H9 (cell line): ENCODE measurements around the gene PARP12. TPM values are rescaled to one million over a fixed set of nuclear protein-coding genes. Genes with fewer than 3 reads are reported as not detected.

ENCODE experiments used
- DNase-seq: peaks from one replicate; pipeline ENCODE4 v3.0.0-alpha.2; 2017
- H2AFZ ChIP-seq: one replicate; pipeline ENCODE4 v1.6.1; 2013; ENCODE audit warnings: mild to moderate bottlenecking, low read length, control low read depth, moderate library complexity
- H2AK5ac ChIP-seq: 2 replicates; pipeline ENCODE4 v1.6.1; 2013; ENCODE audit warnings: low read length, control low read depth, mixed read lengths; ENCODE audit not compliant: insufficient read length
- H2BK120ac ChIP-seq: one replicate; pipeline ENCODE4 v1.6.1; 2013; ENCODE audit warnings: low read depth, mild to moderate bottlenecking, low read length, control low read depth, inconsistent platforms; ENCODE audit not compliant: poor library complexity, severe bottlenecking
- H2BK12ac ChIP-seq: 2 replicates; pipeline ENCODE4 v1.6.1; 2013; ENCODE audit warnings: low read length, control low read depth, mixed read lengths, low read depth; ENCODE audit not compliant: insufficient read length
- H2BK15ac ChIP-seq: 2 replicates; pipeline ENCODE4 v1.6.1; 2013; ENCODE audit warnings: low read depth, low read length, control low read depth
- H2BK20ac ChIP-seq: one replicate; pipeline ENCODE4 v1.6.1; 2013; ENCODE audit warnings: low read depth, mild to moderate bottlenecking, low read length, control low read depth, inconsistent platforms; ENCODE audit not compliant: poor library complexity, severe bottlenecking
- H2BK5ac ChIP-seq: 2 replicates; pipeline ENCODE4 v1.6.1; 2013; ENCODE audit warnings: low read length, control low read depth, mixed read lengths; ENCODE audit not compliant: insufficient read length
- H3K14ac ChIP-seq: 2 replicates; pipeline ENCODE4 v1.6.1; 2013; ENCODE audit warnings: low read length, control low read depth; ENCODE audit not compliant: insufficient read depth
- H3K18ac ChIP-seq: 2 replicates; pipeline ENCODE4 v1.6.1; 2013; ENCODE audit warnings: low read depth, mild to moderate bottlenecking, mixed read lengths, low read length, control low read depth; ENCODE audit not compliant: insufficient read length
- H3K23ac ChIP-seq: 2 replicates; pipeline ENCODE4 v1.6.1; 2013; ENCODE audit warnings: low read length, control low read depth, mixed read lengths, low read depth; ENCODE audit not compliant: insufficient read length
- H3K23me2 ChIP-seq: 2 replicates; pipeline ENCODE4 v1.6.1; 2013; ENCODE audit warnings: low read depth, mild to moderate bottlenecking, mixed read lengths, low read length, control low read depth; ENCODE audit not compliant: insufficient read length, poor library complexity, severe bottlenecking
- H3K27ac ChIP-seq: 2 replicates; pipeline ENCODE4 v1.5.1; 2013; ENCODE audit warnings: low read length, control low read depth, mixed read lengths, low read depth; ENCODE audit not compliant: insufficient read length
- H3K27me3 ChIP-seq: 2 replicates; pipeline ENCODE4 v1.6.1; 2013; ENCODE audit warnings: low read length, control low read depth, inconsistent platforms; ENCODE audit not compliant: insufficient read depth
- H3K4ac ChIP-seq: 2 replicates; pipeline ENCODE4 v1.6.1; 2013; ENCODE audit warnings: low read depth, mild to moderate bottlenecking, control low read depth, inconsistent platforms, low read length, moderate library complexity
- H3K4me1 ChIP-seq: 2 replicates; pipeline ENCODE4 v1.6.1; 2013; ENCODE audit warnings: low read length, control low read depth, inconsistent platforms; ENCODE audit not compliant: insufficient read depth
- H3K4me2 ChIP-seq: 2 replicates; pipeline ENCODE4 v1.6.1; 2013; ENCODE audit warnings: low read length, control low read depth, mixed read lengths; ENCODE audit not compliant: insufficient read length, insufficient read depth
- H3K56ac ChIP-seq: 2 replicates; pipeline ENCODE4 v1.6.1; 2013; ENCODE audit warnings: low read depth, mild to moderate bottlenecking, mixed read lengths, low read length, control low read depth; ENCODE audit not compliant: insufficient read length
- H3K79me1 ChIP-seq: 2 replicates; pipeline ENCODE4 v1.6.1; 2013; ENCODE audit warnings: low read depth, mild to moderate bottlenecking, moderate library complexity, low read length, control low read depth, inconsistent platforms; ENCODE audit not compliant: insufficient read depth, poor library complexity, severe bottlenecking
- H3K79me2 ChIP-seq: 2 replicates; pipeline ENCODE4 v1.6.1; 2013; ENCODE audit warnings: low read length, control low read depth, inconsistent platforms; ENCODE audit not compliant: insufficient read depth
- H3K9ac ChIP-seq: 2 replicates; pipeline ENCODE4 v1.6.1; 2013; ENCODE audit warnings: low read length, control low read depth, mixed read lengths; ENCODE audit not compliant: insufficient read length; ENCODE audit errors: extremely low read depth
- H3K9me3 ChIP-seq: one replicate; pipeline ENCODE4 v1.6.1; 2013; ENCODE audit warnings: low read depth, low read length, inconsistent platforms; ENCODE audit not compliant: control insufficient read depth
- H3T11ph ChIP-seq: one replicate; pipeline ENCODE4 v1.6.1; 2013; ENCODE audit warnings: mild to moderate bottlenecking, low read length, control low read depth, inconsistent platforms
- H4K20me1 ChIP-seq: one replicate; pipeline ENCODE4 v1.6.1; 2013; ENCODE audit not compliant: control insufficient read depth, insufficient read length, insufficient read depth
- H4K5ac ChIP-seq: 2 replicates; pipeline ENCODE4 v1.6.1; 2013; ENCODE audit warnings: low read depth, mild to moderate bottlenecking, mixed read lengths, low read length, control low read depth; ENCODE audit not compliant: insufficient read length
- H4K8ac ChIP-seq: replicated peaks from 2 replicates; pipeline ENCODE4 v1.6.1; 2013; ENCODE audit warnings: low read length, control low read depth, mixed read lengths, low read depth; ENCODE audit not compliant: insufficient read length
- H4K91ac ChIP-seq: 2 replicates; pipeline ENCODE4 v1.6.1; 2013; ENCODE audit warnings: low read depth, mild to moderate bottlenecking, moderate library complexity, mixed read lengths, low read length, control low read depth; ENCODE audit not compliant: insufficient read length
- H3K27ac Mint-ChIP-seq, 3 experiments: 2 replicates in 2 of 3; 3 replicates in 1 of 3; pipeline ENCODE4 v1.8.0; 2020 to 2021; ENCODE audit warnings: mixed read lengths in 3 of 3, mild to moderate bottlenecking in 1 of 3, moderate library complexity in 1 of 3
- H3K27me3 Mint-ChIP-seq: 2 replicates; pipeline ENCODE4 v1.8.0; 2021; ENCODE audit warnings: low read depth, mild to moderate bottlenecking, moderate library complexity, mixed read lengths
- H3K36me3 Mint-ChIP-seq, 3 experiments: 2 replicates in 2 of 3; 3 replicates in 1 of 3; pipeline ENCODE4 v1.8.0; 2020 to 2021; ENCODE audit warnings: low read depth in 3 of 3, mixed read lengths in 3 of 3; ENCODE audit not compliant: insufficient read depth in 1 of 3
- H3K4me1 Mint-ChIP-seq, 2 experiments: 2 replicates each; pipeline ENCODE4 v1.8.0; 2020; ENCODE audit warnings: mixed read lengths in 2 of 2
- H3K4me3 Mint-ChIP-seq, 2 experiments: 2 replicates in 1 of 2; 3 replicates in 1 of 2; pipeline ENCODE4 v1.8.0; 2020 to 2021; ENCODE audit warnings: mild to moderate bottlenecking in 2 of 2, mixed read lengths in 2 of 2, moderate library complexity in 1 of 2
- H3K9me3 Mint-ChIP-seq, 2 experiments: 2 replicates in 1 of 2; 3 replicates in 1 of 2; pipeline ENCODE4 v1.8.0; 2020; ENCODE audit warnings: mild to moderate bottlenecking in 2 of 2, mixed read lengths in 2 of 2, moderate library complexity in 1 of 2
- CTCF ChIP-seq: fragments of 200-600 bp; sonication (generic); conservative IDR thresholded peaks from 3 replicates; pipeline ENCODE4 v1.8.0; 2021; ENCODE audit warnings: antibody characterized with exemption, mild to moderate bottlenecking
- WGBS: extraction: QIAGEN DNeasy Blood & Tissue Kit; methylation state at CpG from one replicate; pipeline ENCODE4 v1.1.7; 2013; ENCODE audit warnings: missing lambda C conversion rate, low lambda C conversion rate, mixed read lengths; ENCODE audit not compliant: insufficient read length; ENCODE audit errors: extremely low coverage; 5-methylcytosine and 5-hydroxymethylcytosine counted together
- total RNA-seq: library from RNA; stranded (reverse); gene quantifications from 2 replicates; pipeline ENCODE4 v1.2.1, GENCODE V29; 2021

Gene PARP12
- total RNA-seq, 1 experiment from 2014 or later, result 11.8 TPM

GRCh38 chr7:139982927-139983920 is 79.5 kb downstream of the PARP12 start:
- Histone ChIP-seq H3K56ac (no peak overlapping the region), H2BK120ac (no peak overlapping the region), H3K23ac (no peak overlapping the region), H2AFZ (no peak overlapping the region), H3K18ac (no peak overlapping the region), H3K79me1 (no peaks in the 10 kb centered on the region), H4K20me1 (no peaks in the 10 kb centered on the region), H3K27me3 (no peaks in the 10 kb centered on the region), H3K23me2 (no peaks in the 10 kb centered on the region), H2BK5ac (no peak overlapping the region), H3K4ac (no peak overlapping the region), H2AK5ac (no peak overlapping the region), H3K14ac (no peak overlapping the region), H3K27ac (no peak overlapping the region), H3K9ac (no peak overlapping the region), H2BK15ac (no peak overlapping the region), H2BK20ac (no peak overlapping the region), H4K91ac (no peak overlapping the region), H2BK12ac (no peak overlapping the region), H3K79me2 (no peaks in the 10 kb centered on the region), H3K4me1 (peaks cover 2% of the 10 kb centered on the region; the same call in 1 of the 2 replicates), H4K5ac (no peak overlapping the region), H4K8ac (no peak overlapping the region), H3K9me3 (no peaks in the 10 kb centered on the region), H3K4me2 (no peak overlapping the region), H3T11ph (no peak overlapping the region)
- no peak for DNase-seq
- H3K4me1 Mint-ChIP-seq, result peaks cover 11 to 26% of the 10 kb centered on the region in 2 experiments
- TF ChIP-seq CTCF, result no peak
- no peaks in the 10 kb centered on the region for H3K9me3 Mint-ChIP-seq
- no peaks in the 10 kb centered on the region for H3K36me3 Mint-ChIP-seq
- no peak overlapping the region for H3K4me3 Mint-ChIP-seq
- H3K27me3 Mint-ChIP-seq, result no peaks in the 10 kb centered on the region; the same call in 1 of the 2 replicates
- WGBS, result no CpG with 5 or more reads among the region's 9 CpGs
- H3K27ac Mint-ChIP-seq, result no peak overlapping the region
